IMR-90 (cell line): ENCODE data around the gene TSPAN33. TPM values are rescaled to one million over a fixed set of nuclear protein-coding genes. Genes with fewer than 3 reads are reported as not detected.
"Not testable (repeated sequence)": the region's sequence is repeated elsewhere in the genome, so short reads cannot be mapped to it uniquely, and the experiment has no call there.

ENCODE experiments used
- ATAC-seq: fragments of 200-7000 bp; cut with Tn5 transposase; 2 replicates; pipeline ENCODE4 v1.9.1; 2020; ENCODE audit warnings: low read depth, mild to moderate bottlenecking, moderate library complexity
- BruUV-seq: library from RNA; stranded (reverse); fragments of 400-500 nt; replicated peaks from 2 replicates; lab custom pipeline; 2021; lab: Mats Ljungman, UMichigan
- CTCF ChIA-PET: fragments of 300-600 bp; formaldehyde crosslinking; extraction: SDS; loops from one replicate; lab custom pipeline; 2021; ENCODE audit warnings: antibody characterized with exemption; lab: Yijun Ruan, JAX
- POLR2A ChIA-PET: fragments of 300-600 bp; sonication (Branson Sonifier 250); formaldehyde crosslinking; loops from one replicate; lab custom pipeline; 2022; ENCODE audit warnings: antibody characterized with exemption; ENCODE audit not compliant: unreplicated experiment; lab: Charles Lee
- DNase-seq: peaks from one replicate; pipeline ENCODE4 v3.0.0; 2013
- H2AFZ ChIP-seq: replicated peaks from 2 replicates; pipeline ENCODE3; 2013; ENCODE audit warnings: low read length, mild to moderate bottlenecking; ENCODE audit not compliant: poor library complexity
- H2AK5ac ChIP-seq: 2 replicates; pipeline ENCODE4 v1.6.1; 2013; ENCODE audit warnings: low read depth, low read length, inconsistent platforms
- H2AK9ac ChIP-seq: replicated peaks from 2 replicates; pipeline ENCODE3; 2013; ENCODE audit warnings: mild to moderate bottlenecking, low read depth, low read length, moderate library complexity; ENCODE audit not compliant: poor library complexity
- H2BK120ac ChIP-seq: 2 replicates; pipeline ENCODE4 v1.6.1; 2013; ENCODE audit warnings: low read depth, low read length, inconsistent platforms
- H2BK15ac ChIP-seq: 3 replicates; pipeline ENCODE4 v1.6.1; 2013; ENCODE audit warnings: low read depth, low read length, inconsistent platforms
- H2BK20ac ChIP-seq: 2 replicates; pipeline ENCODE4 v1.6.1; 2013; ENCODE audit warnings: low read depth, mild to moderate bottlenecking, inconsistent platforms, low read length, moderate library complexity
- H2BK5ac ChIP-seq: 2 replicates; pipeline ENCODE4 v1.6.1; 2013; ENCODE audit warnings: mild to moderate bottlenecking, low read depth, low read length, inconsistent platforms; ENCODE audit not compliant: poor library complexity, severe bottlenecking
- H3K14ac ChIP-seq: replicated peaks from 2 replicates; pipeline ENCODE4 v1.6.1; 2013; ENCODE audit warnings: low read depth, low read length, inconsistent platforms
- H3K18ac ChIP-seq: 2 replicates; pipeline ENCODE4 v1.6.1; 2013; ENCODE audit warnings: low read depth, low read length, control low read depth
- H3K23ac ChIP-seq: 2 replicates; pipeline ENCODE4 v1.6.1; 2013; ENCODE audit warnings: low read depth, low read length, inconsistent platforms
- H3K27ac ChIP-seq: 2 replicates; pipeline ENCODE4 v1.5.1; 2013; ENCODE audit warnings: mild to moderate bottlenecking, control low read depth, low read length; ENCODE audit not compliant: insufficient read depth
- H3K27me3 ChIP-seq: 2 replicates; pipeline ENCODE4 v1.6.1; 2013; ENCODE audit warnings: low read length; ENCODE audit not compliant: control insufficient read depth, insufficient read depth
- H3K36me3 ChIP-seq: 2 replicates; pipeline ENCODE4 v1.6.1; 2013; ENCODE audit warnings: low read length, mixed read lengths; ENCODE audit not compliant: control insufficient read depth, insufficient read depth
- H3K4ac ChIP-seq: 2 replicates; pipeline ENCODE4 v1.6.1; 2013; ENCODE audit warnings: low read depth, low read length, inconsistent platforms
- H3K4me1 ChIP-seq: 2 replicates; pipeline ENCODE4 v1.6.1; 2013; ENCODE audit warnings: low read length, mixed read lengths; ENCODE audit not compliant: control insufficient read depth, insufficient read depth
- H3K4me2 ChIP-seq: 2 replicates; pipeline ENCODE4 v1.6.1; 2013; ENCODE audit warnings: low read depth, mild to moderate bottlenecking, control low read depth, low read length, moderate library complexity
- H3K4me3 ChIP-seq: 2 replicates; pipeline ENCODE4 v1.5.1; 2013; ENCODE audit warnings: low read depth, mild to moderate bottlenecking, control low read depth, low read length, moderate library complexity; ENCODE audit not compliant: insufficient read depth
- H3K56ac ChIP-seq: 2 replicates; pipeline ENCODE4 v1.6.1; 2013; ENCODE audit warnings: low read length, inconsistent platforms; ENCODE audit not compliant: insufficient read depth; ENCODE audit errors: extremely low read depth
- H3K79me1 ChIP-seq, 2 experiments: 2 replicates each; pipeline ENCODE4 v1.6.1; 2013; ENCODE audit warnings: low read length in 2 of 2, inconsistent platforms in 1 of 2, low read depth in 1 of 2
- H3K9ac ChIP-seq: 2 replicates; pipeline ENCODE4 v1.6.1; 2013; ENCODE audit warnings: low read depth, low read length, control low read depth
- H3K9me1 ChIP-seq: 2 replicates; pipeline ENCODE4 v1.6.1; 2013; ENCODE audit warnings: low read length, inconsistent platforms; ENCODE audit not compliant: insufficient read depth
- H3K9me3 ChIP-seq: 2 replicates; pipeline ENCODE4 v1.6.1; 2013; ENCODE audit warnings: low read length; ENCODE audit not compliant: control insufficient read depth, insufficient read depth
- H4K20me1 ChIP-seq: 2 replicates; pipeline ENCODE4 v1.6.1; 2013; ENCODE audit warnings: low read length, inconsistent platforms; ENCODE audit not compliant: insufficient read depth
- H4K5ac ChIP-seq: 2 replicates; pipeline ENCODE4 v1.6.1; 2013; ENCODE audit warnings: mild to moderate bottlenecking, low read depth, low read length, control low read depth
- H4K8ac ChIP-seq, 2 experiments: 2 replicates each; pipeline ENCODE4 v1.6.1; 2013; ENCODE audit warnings: low read depth in 2 of 2, low read length in 2 of 2, control low read depth in 1 of 2, inconsistent platforms in 1 of 2
- H4K91ac ChIP-seq: 2 replicates; pipeline ENCODE4 v1.6.1; 2013; ENCODE audit warnings: low read depth, low read length, inconsistent platforms; ENCODE audit not compliant: insufficient read depth
- CEBPB ChIP-seq: IDR thresholded peaks from 2 replicates; pipeline ENCODE4 v1.6.1; 2012; ENCODE audit warnings: low read depth, low read length, improper control_type of control experiment
- CHD1 ChIP-seq: IDR thresholded peaks from 2 replicates; pipeline ENCODE4 v1.6.1; 2012; ENCODE audit warnings: low read depth, low read length, improper control_type of control experiment
- FOS ChIP-seq: fragments of 150-350 bp; IDR thresholded peaks from 2 replicates; pipeline ENCODE4 v1.6.1; 2016; ENCODE audit warnings: low read depth, low read length
- WGBS, 2 experiments: methylation state at CpG; one replicate each; pipeline versions ENCODE4 v1.1.5 to v1.1.7; 2013; ENCODE audit warnings: missing lambda C conversion rate in 2 of 2; ENCODE audit not compliant: insufficient read length in 1 of 2; ENCODE audit errors: extremely low coverage in 2 of 2; 5-methylcytosine and 5-hydroxymethylcytosine counted together
- dilution Hi-C: fragments of 300-500 bp; cut with HindIII; formaldehyde crosslinking; loops from one replicate; pipeline ENCODE4 v1.14.3; 2018; ENCODE audit warnings: low sequenced_read_pairs; ENCODE audit not compliant: unreplicated experiment
- in situ Hi-C: fragments of 300-500 bp; cut with MboI; formaldehyde crosslinking; loops from 3 replicates; pipeline ENCODE4 v1.14.3; 2019; ENCODE audit warnings: low sequenced_read_pairs, inconsistent platforms, mixed read lengths
- intact Hi-C: fragments of 100-400 bp; cut with micrococcal nuclease; formaldehyde crosslinking; loops from 2 replicates; pipeline ENCODE4 v1.10.0; 2022
- polyA plus RNA-seq, 3 experiments: library from polyadenylated mRNA; depleted of rRNA; stranded (reverse); fragments of >200 nt; gene quantifications; 2 replicates each; pipeline ENCODE4 v1.2.3, GENCODE V29; 2012; ENCODE audit warnings: low replicate concordance in 1 of 3
- total RNA-seq: library from RNA; depleted of rRNA; stranded (reverse); fragments of >200 nt; gene quantifications from 2 replicates; pipeline ENCODE4 v1.2.3, GENCODE V29; 2012

The TSPAN33 gene
- total and polyA plus RNA-seq, 2 of the 4 experiments (the other 2 are of a cell fraction) = 0.17 to 0.36 TPM

DNA sequence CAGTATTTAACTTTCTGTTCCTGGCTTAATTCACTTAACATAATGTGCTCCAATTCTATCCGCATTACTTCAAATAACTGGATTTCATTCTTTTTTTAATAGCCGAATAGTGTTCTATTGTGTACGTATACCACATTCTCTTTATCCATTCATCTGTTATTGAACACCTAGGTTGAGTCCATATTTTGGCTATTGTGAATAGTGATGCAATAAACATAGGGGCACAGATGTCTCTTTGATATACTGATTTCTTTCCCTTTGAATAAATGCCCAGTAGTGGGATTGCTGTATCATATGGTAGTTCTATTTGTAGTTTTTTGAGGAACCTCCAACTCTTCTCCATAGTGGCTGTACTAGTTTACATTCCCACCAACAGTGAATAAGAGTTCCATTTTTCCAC, 25.5 kb upstream of the TSPAN33 start:
- ATAC-seq (no peak), DNase-seq (no peak)
- Histone ChIP-seq H3K4me2 (no peak overlapping the region), H2BK5ac (no peak overlapping the region), H4K20me1 (no peaks in the 10 kb centered on the region), H4K91ac (no peak overlapping the region), H3K56ac (no peak overlapping the region), H3K27me3 (peaks cover 26% of the 10 kb centered on the region), H3K4me1 (no peaks in the 10 kb centered on the region), H2BK120ac (no peak overlapping the region), H3K14ac (no peak overlapping the region), H2AK9ac (no peak overlapping the region), H2AFZ (no peak overlapping the region), H3K9me1 (no peaks in the 10 kb centered on the region), H2BK20ac (no peak overlapping the region), H3K9me3 (peaks cover 13% of the 10 kb centered on the region), H3K9ac (no peak overlapping the region), H4K5ac (no peak overlapping the region), H3K36me3 (no peaks in the 10 kb centered on the region), H3K4me3 (no peak overlapping the region), H3K23ac (no peak overlapping the region), H3K4ac (no peak overlapping the region), H3K27ac (no peak overlapping the region), H2BK15ac (no peak overlapping the region), H3K18ac (no peak overlapping the region), H4K8ac (no peak overlapping the region), H3K79me1 (no peaks in the 10 kb centered on the region), H2AK5ac (no peak overlapping the region)
- POLR2A ChIA-PET = no interaction called here
- no peak for TF ChIP-seq FOS
- TF ChIP-seq CEBPB = peak; percentile 20; the same call in 1 of the 2 replicates
- no peak for TF ChIP-seq CHD1
- dilution Hi-C loops (no loop called here), in situ Hi-C loops (no loop called here), intact Hi-C loops (no loop called here)
- CTCF ChIA-PET = no interaction called here
- no TSS peak for BruUV-seq
- no CpG with 5 or more reads among the region's 3 CpGs for WGBS, 2 experiments

DNA sequence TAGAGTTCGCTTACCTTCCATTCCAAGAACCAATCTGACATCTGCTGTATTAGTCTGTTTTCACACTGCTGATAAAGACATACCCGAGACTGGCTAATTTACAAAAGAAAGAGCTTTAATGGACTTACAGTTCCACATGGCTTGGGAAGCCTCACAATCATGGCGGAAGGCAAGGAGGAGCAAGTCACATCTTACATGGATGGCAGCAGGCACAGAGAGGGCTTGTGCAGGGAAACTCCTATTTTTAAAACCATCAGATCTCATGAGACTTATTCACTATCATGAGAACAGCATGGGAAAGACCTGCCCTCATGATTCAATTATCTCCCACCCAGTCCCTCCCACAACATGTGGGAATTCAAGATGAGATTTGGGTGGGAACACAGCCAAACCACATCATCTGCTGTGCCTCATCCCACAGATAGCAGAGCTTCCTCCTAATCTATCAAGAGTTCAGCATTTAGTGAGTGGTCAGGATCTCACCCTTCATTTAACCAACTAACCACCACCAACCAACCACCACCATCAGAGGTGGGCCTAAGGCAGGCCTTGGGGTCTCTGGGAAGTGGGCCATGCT, 22.9 kb upstream of the TSPAN33 start:
- POLR2A ChIA-PET = interaction anchor here (0.6 kb wide), 1 partner anchor 51 kb away, joined by 11 read pairs; no protein-coding TSS in a partner anchor
- H3K4ac ChIP-seq = not testable (repeated sequence)
- WGBS, 2 experiments = 56% methylated on average over 3 of the region's 3 CpGs; no CpG with 5 or more reads in 1 of the 2 experiments

More for the DNA sequence above, 22.9 kb upstream of the TSPAN33 start:
- H3K4me1 ChIP-seq, ATAC-seq, H3K18ac ChIP-seq, H3K23ac ChIP-seq, H3K56ac ChIP-seq, H3K14ac ChIP-seq, H2AFZ ChIP-seq, H4K8ac ChIP-seq, H3K79me1 ChIP-seq, H3K9me3 ChIP-seq, H2AK5ac ChIP-seq, H3K36me3 ChIP-seq, BruUV-seq, dilution Hi-C loops, H4K20me1 ChIP-seq, H3K4me3 ChIP-seq, H2AK9ac ChIP-seq, intact Hi-C loops, in situ Hi-C loops, H2BK15ac ChIP-seq, H2BK20ac ChIP-seq, H3K4me2 ChIP-seq, H3K27ac ChIP-seq, H2BK120ac ChIP-seq, H2BK5ac ChIP-seq, H4K91ac ChIP-seq, H3K9ac ChIP-seq, DNase-seq, H3K9me1 ChIP-seq, H4K5ac ChIP-seq, CTCF ChIA-PET: not testable (repeated sequence)
- H3K27me3 ChIP-seq = peaks cover 30% of the 10 kb centered on the region
